ENCODE results near the gene TSHZ1.
"Not testable (repeated sequence)": the region's sequence is repeated elsewhere in the genome, so short reads cannot be mapped to it uniquely, and the experiment has no call there.

The TSHZ1 gene

GRCh38 chr18:75179819-75180600, 30.6 kb upstream of the TSHZ1 start:
- no peak for DNase-seq (ENCODE audit: low read depth in 2 of 2)

- DNase-seq (ENCODE audit: low read depth in 2 of 2), result no peak
These were observed 27.1 kb upstream of the TSHZ1 start for GRCh38 chr18:75183524-75183923.

- DNase-seq (ENCODE audit: low read depth in 2 of 2), result no peak
These were observed 26.6 kb upstream of the TSHZ1 start for GRCh38 chr18:75183973-75184493.

- no peak for DNase-seq (ENCODE audit: low read depth in 2 of 2)
These were observed 25.1 kb upstream of the TSHZ1 start for GRCh38 chr18:75185460-75185859.

- not testable (repeated sequence) for DNase-seq (ENCODE audit: low read depth in 2 of 2)
These were observed 22.9 kb upstream of the TSHZ1 start for GRCh38 chr18:75187702-75188101.

GRCh38 chr18:75189696-75190095, 20.9 kb upstream of the TSHZ1 start:
- DNase-seq (ENCODE audit: low read depth in 2 of 2), result no peak

- DNase-seq (ENCODE audit: low read depth in 2 of 2), result no peak
These were observed 17.7 kb upstream of the TSHZ1 start for GRCh38 chr18:75192899-75193298.

- no peak for DNase-seq (ENCODE audit: low read depth in 2 of 2)
These were observed 12.6 kb upstream of the TSHZ1 start for GRCh38 chr18:75198036-75198435.

- no peak for DNase-seq (ENCODE audit: low read depth in 2 of 2)
These were observed 11.3 kb upstream of the TSHZ1 start for GRCh38 chr18:75199327-75199726.

- no peak for DNase-seq (ENCODE audit: low read depth in 2 of 2)
These were observed 10.5 kb upstream of the TSHZ1 start for GRCh38 chr18:75200071-75200470.

- DNase-seq (ENCODE audit: low read depth in 2 of 2), result no peak
These were observed 9.9 kb upstream of the TSHZ1 start for GRCh38 chr18:75200605-75201280.

- DNase-seq (ENCODE audit: low read depth in 2 of 2), result no peak
These were observed 9.0 kb upstream of the TSHZ1 start for GRCh38 chr18:75201282-75202270.

- DNase-seq (ENCODE audit: low read depth in 2 of 2), result no peak
These were observed 7.8 kb upstream of the TSHZ1 start for GRCh38 chr18:75202696-75203365.

GRCh38 chr18:75203416-75204268, 7.0 kb upstream of the TSHZ1 start:
- no peak for DNase-seq (ENCODE audit: low read depth in 2 of 2)

GRCh38 chr18:75204269-75204731, 6.3 kb upstream of the TSHZ1 start:
- DNase-seq (ENCODE audit: low read depth in 2 of 2), result no peak

GRCh38 chr18:75204732-75205513, 5.7 kb upstream of the TSHZ1 start:
- no peak for DNase-seq (ENCODE audit: low read depth in 2 of 2)

GRCh38 chr18:75205514-75206132, 5.0 kb upstream of the TSHZ1 start:
- DNase-seq (ENCODE audit: low read depth in 2 of 2), result no peak

- DNase-seq (ENCODE audit: low read depth in 2 of 2), result no peak
These were observed 3.9 kb upstream of the TSHZ1 start for GRCh38 chr18:75206452-75207309.

All from stimulated activated CD4-positive, alpha-beta T cell treated with anti-CD3 and anti-CD28 coated beads, Interleukin-4, amount 100 ng/mL, for 48 hours (primary cell).